Measurements from ENCODE around the gene TRPM3.

Gene TRPM3

DNA sequence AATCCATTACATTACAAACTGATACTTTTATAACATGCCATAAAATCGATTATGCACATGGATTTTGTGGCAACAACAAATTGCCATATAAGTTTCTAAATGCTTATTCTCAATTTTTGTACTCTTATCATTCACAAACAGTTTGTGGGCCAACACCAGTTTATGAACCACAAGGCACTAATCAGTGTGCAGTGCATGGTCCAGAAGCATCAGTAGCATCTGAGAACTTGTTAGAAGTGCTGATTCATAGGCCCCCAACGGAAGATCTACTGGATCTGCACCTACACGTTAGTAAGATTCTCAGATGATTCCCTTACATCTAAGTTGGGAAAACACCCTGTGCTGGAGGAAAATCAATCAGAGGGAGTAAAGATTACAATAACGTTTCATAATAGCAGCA is 242.8 kb downstream of the TRPM3 start:
- Histone ChIP-seq H3K9me3 (ENCODE audit: control insufficient read depth, insufficient read depth, low read length) (no peaks in the 10 kb centered on the region), H3K4me3 (ENCODE audit: low read depth, low read length) (no peak overlapping the region), H3K27me3 (ENCODE audit: control insufficient read depth, insufficient read depth, low read length) (no peaks in the 10 kb centered on the region), H3K36me3 (ENCODE audit: control insufficient read depth, insufficient read depth, low read length) (no peaks in the 10 kb centered on the region), H3K9ac (ENCODE audit: low read depth, low read length) (no peak overlapping the region), H3K4me1 (ENCODE audit: control insufficient read depth, insufficient read depth, low read length) (peaks cover 7% of the 10 kb centered on the region), H3K27ac (ENCODE audit: low read depth, low read length) (no peak overlapping the region)

DNA sequence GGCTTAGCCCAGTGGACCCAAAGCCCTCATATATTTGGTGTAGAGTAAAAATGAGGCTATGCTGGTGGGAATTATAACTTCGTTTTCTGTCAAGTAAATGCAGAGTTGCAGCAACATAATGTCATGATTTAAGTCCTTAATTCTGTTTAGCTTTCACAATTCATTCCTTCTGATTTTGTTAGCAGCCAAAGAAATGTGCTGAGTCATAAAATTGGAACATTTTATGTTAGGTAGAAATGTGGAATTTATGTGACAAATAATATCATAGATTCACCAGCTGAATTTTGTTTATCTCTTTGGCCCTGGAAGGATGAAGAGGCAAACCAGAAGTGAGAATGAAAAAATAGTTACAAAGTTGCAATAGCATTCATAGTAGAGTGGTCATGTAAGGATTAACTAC is 247.0 kb downstream of the TRPM3 start:
- Histone ChIP-seq H3K9ac (ENCODE audit: low read depth, low read length) (no peak overlapping the region), H3K27ac (ENCODE audit: low read depth, low read length) (no peak overlapping the region)

DNA sequence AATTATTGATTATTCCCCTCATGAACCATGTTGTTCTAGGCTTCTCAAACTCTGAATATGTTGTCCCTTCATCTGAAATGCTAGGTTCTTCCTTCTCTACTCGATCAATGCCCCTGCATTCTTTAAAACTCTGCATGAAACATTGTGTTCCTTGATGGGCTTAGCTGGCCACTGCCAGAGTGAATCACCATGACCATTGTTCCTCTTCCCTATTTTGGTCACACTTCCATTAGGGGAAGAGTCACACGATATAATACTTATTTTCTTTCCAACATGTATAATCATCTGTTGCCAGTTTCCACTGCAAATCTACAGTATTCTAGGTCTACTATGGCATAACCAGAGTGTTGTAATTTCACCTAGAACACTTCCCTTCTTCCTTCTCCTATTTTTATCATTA is 247.9 kb downstream of the TRPM3 start:
- no peak overlapping the region for H3K4me3 ChIP-seq (ENCODE audit: low read depth, low read length)
- no peaks in the 10 kb centered on the region for H3K4me1 ChIP-seq (ENCODE audit: control insufficient read depth, insufficient read depth, low read length)
- H3K36me3 ChIP-seq (ENCODE audit: control insufficient read depth, insufficient read depth, low read length), result no peaks in the 10 kb centered on the region
- no peak overlapping the region for H3K9ac ChIP-seq (ENCODE audit: low read depth, low read length)
- no peak overlapping the region for H3K27ac ChIP-seq (ENCODE audit: low read depth, low read length)
- H3K27me3 ChIP-seq (ENCODE audit: control insufficient read depth, insufficient read depth, low read length), result no peaks in the 10 kb centered on the region
- no peaks in the 10 kb centered on the region for H3K9me3 ChIP-seq (ENCODE audit: control insufficient read depth, insufficient read depth, low read length)

More for the DNA sequence above, 247.0 kb downstream of the TRPM3 start:
- H3K36me3 ChIP-seq (ENCODE audit: control insufficient read depth, insufficient read depth, low read length), result no peaks in the 10 kb centered on the region
- H3K4me1 ChIP-seq (ENCODE audit: control insufficient read depth, insufficient read depth, low read length), result no peaks in the 10 kb centered on the region
- H3K4me3 ChIP-seq (ENCODE audit: low read depth, low read length), result no peak overlapping the region
- no peaks in the 10 kb centered on the region for H3K9me3 ChIP-seq (ENCODE audit: control insufficient read depth, insufficient read depth, low read length)
- H3K27me3 ChIP-seq (ENCODE audit: control insufficient read depth, insufficient read depth, low read length), result no peaks in the 10 kb centered on the region

DNA sequence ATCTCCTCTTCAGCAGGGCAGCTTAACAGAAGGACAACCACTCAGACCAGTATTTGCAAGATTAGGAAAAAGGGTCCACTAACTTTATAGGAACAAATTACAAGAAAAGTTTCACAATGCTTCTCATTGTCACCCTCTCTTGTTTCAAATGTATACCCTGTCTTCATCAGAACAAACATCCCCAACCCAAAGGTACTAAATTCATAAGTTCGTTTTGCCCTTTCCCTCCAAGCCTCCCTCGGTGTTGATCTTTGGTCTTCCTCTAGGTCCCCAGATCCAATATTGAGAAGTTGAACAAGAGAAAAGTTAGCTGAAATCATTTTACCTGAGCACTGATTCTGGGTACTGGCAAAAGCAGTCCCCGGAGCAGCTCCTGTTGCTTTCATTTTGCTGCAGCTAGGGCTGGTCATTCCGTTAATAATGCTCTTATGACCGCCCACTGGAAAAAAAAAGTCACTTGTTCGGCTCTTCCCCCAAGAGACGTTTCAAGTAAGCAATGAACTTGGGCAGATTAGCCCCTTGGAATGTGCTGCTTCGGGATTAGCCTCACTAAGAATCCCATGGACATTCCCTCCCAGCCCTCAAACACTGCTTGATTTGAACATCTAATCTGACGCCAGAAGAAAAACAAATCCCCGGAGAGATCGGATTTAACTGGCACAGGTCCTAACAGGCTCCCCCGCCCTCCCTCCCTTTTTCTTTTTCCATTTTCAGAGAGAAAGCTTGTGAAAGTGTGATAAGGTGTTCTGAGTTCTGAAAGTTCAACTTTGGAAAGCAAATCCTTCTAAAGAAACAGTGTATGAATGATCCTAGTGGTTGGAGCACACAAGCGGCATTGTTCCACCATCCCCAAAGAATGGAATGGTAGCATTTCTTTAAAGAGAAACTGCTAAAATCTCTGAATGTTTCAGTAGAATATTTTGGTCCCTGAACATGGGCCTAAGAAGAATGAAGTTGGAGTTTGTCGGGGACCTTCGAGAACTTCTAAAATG is 252.5 kb downstream of the TRPM3 start:
- no peaks in the 10 kb centered on the region for H3K9me3 ChIP-seq (ENCODE audit: control insufficient read depth, insufficient read depth, low read length)
- H3K4me3 ChIP-seq (ENCODE audit: low read depth, low read length), result no peak overlapping the region
- no peak overlapping the region for H3K27ac ChIP-seq (ENCODE audit: low read depth, low read length)
- H3K36me3 ChIP-seq (ENCODE audit: control insufficient read depth, insufficient read depth, low read length), result no peaks in the 10 kb centered on the region
- H3K9ac ChIP-seq (ENCODE audit: low read depth, low read length), result no peak overlapping the region
- no peaks in the 10 kb centered on the region for H3K27me3 ChIP-seq (ENCODE audit: control insufficient read depth, insufficient read depth, low read length)
- H3K4me1 ChIP-seq (ENCODE audit: control insufficient read depth, insufficient read depth, low read length), result no peaks in the 10 kb centered on the region

DNA sequence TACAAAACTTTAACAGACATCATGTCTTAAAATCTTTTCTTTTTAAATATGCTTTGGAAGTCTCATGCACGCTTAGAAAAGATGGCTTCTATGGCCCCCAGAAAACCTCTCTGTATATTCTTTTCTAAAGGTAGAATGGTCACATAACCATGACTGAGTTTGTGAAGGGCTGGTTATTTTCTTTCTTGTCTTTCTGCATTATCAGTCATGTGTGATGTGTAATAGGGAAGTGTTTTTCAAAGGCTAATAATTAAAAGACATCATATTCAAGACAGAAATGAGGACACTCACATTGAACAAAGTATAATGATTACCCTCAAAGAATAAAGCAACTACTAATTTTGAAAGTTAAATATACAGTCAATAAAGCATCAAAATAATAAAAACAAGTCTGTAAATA is 253.4 kb downstream of the TRPM3 start:
- no peaks in the 10 kb centered on the region for H3K4me1 ChIP-seq (ENCODE audit: control insufficient read depth, insufficient read depth, low read length)
- no peak overlapping the region for H3K9ac ChIP-seq (ENCODE audit: low read depth, low read length)
- no peaks in the 10 kb centered on the region for H3K36me3 ChIP-seq (ENCODE audit: control insufficient read depth, insufficient read depth, low read length)
- H3K27me3 ChIP-seq (ENCODE audit: control insufficient read depth, insufficient read depth, low read length), result no peaks in the 10 kb centered on the region
- no peak overlapping the region for H3K27ac ChIP-seq (ENCODE audit: low read depth, low read length)
- no peak overlapping the region for H3K4me3 ChIP-seq (ENCODE audit: low read depth, low read length)
- H3K9me3 ChIP-seq (ENCODE audit: control insufficient read depth, insufficient read depth, low read length), result no peaks in the 10 kb centered on the region

DNA sequence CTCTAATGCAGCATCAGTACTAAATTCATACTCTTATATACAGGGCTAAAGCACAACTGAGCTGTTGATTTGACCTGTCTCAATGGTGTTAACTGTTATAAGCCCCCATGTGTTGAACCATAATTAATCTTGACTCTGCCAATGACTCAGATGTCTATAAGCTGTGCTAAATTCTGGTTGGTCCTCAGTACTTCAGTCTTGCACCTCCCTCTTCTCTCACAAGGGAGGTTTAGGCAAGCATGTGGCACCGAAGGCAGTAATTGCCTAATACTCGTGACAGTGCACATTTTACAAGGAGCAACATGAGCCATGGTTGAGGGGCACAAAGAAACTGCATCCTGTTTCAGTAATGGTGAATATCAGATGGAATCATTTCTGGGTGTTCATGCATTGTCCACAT is 255.9 kb downstream of the TRPM3 start:
- no peak overlapping the region for H3K9ac ChIP-seq (ENCODE audit: low read depth, low read length)
- no peak overlapping the region for H3K27ac ChIP-seq (ENCODE audit: low read depth, low read length)
- no peaks in the 10 kb centered on the region for H3K4me1 ChIP-seq (ENCODE audit: control insufficient read depth, insufficient read depth, low read length)
- no peak overlapping the region for H3K4me3 ChIP-seq (ENCODE audit: low read depth, low read length)
- no peaks in the 10 kb centered on the region for H3K9me3 ChIP-seq (ENCODE audit: control insufficient read depth, insufficient read depth, low read length)
- no peaks in the 10 kb centered on the region for H3K27me3 ChIP-seq (ENCODE audit: control insufficient read depth, insufficient read depth, low read length)
- no peaks in the 10 kb centered on the region for H3K36me3 ChIP-seq (ENCODE audit: control insufficient read depth, insufficient read depth, low read length)

DNA sequence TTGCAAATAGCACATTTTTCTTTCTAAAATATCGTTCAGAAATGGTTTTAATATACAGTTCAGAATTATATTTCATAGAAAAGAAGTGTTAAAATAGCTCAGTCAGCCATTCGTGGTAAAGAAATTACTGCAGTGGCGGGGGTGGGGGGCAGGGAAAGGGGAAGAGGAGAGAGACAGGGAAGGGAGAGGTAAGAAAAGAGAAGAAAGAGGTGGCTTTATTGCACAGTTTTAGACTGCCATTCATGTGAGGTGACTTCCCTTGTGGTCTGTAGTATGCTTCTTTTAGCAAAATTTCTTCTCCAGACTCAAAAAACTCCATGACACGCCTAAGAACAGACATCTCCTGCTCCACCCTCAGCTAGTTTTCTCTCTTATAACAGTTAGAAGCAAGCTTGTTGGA is 259.6 kb downstream of the TRPM3 start:
- H3K9ac ChIP-seq (ENCODE audit: low read depth, low read length), result no peak overlapping the region
- no peak overlapping the region for H3K27ac ChIP-seq (ENCODE audit: low read depth, low read length)
- no peaks in the 10 kb centered on the region for H3K36me3 ChIP-seq (ENCODE audit: control insufficient read depth, insufficient read depth, low read length)
- H3K27me3 ChIP-seq (ENCODE audit: control insufficient read depth, insufficient read depth, low read length), result no peaks in the 10 kb centered on the region
- H3K4me1 ChIP-seq (ENCODE audit: control insufficient read depth, insufficient read depth, low read length), result no peaks in the 10 kb centered on the region
- H3K4me3 ChIP-seq (ENCODE audit: low read depth, low read length), result no peak overlapping the region
- no peaks in the 10 kb centered on the region for H3K9me3 ChIP-seq (ENCODE audit: control insufficient read depth, insufficient read depth, low read length)

DNA sequence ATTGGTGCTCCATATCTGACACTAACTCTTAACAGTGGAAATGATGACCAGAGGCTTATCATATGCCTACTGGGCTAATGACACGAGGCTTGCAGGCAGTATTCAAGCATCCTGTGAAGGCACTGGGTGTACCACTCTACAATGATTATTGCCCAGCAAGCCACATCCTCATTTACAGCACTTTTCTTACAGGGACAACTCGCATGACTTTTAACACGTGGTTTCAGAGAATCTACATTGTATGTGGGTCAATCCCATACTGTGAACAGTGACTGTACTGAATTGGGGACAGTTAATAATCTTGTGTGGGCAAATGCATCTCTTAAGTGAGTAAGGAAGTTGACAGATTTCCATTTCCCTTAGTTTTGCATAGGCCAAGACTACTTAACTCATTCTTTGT is 260.0 kb downstream of the TRPM3 start:
- Histone ChIP-seq H3K4me3 (ENCODE audit: low read depth, low read length) (no peak overlapping the region), H3K4me1 (ENCODE audit: control insufficient read depth, insufficient read depth, low read length) (no peaks in the 10 kb centered on the region), H3K9me3 (ENCODE audit: control insufficient read depth, insufficient read depth, low read length) (no peaks in the 10 kb centered on the region), H3K9ac (ENCODE audit: low read depth, low read length) (no peak overlapping the region), H3K27ac (ENCODE audit: low read depth, low read length) (no peak overlapping the region), H3K27me3 (ENCODE audit: control insufficient read depth, insufficient read depth, low read length) (no peaks in the 10 kb centered on the region), H3K36me3 (ENCODE audit: control insufficient read depth, insufficient read depth, low read length) (no peaks in the 10 kb centered on the region)

DNA sequence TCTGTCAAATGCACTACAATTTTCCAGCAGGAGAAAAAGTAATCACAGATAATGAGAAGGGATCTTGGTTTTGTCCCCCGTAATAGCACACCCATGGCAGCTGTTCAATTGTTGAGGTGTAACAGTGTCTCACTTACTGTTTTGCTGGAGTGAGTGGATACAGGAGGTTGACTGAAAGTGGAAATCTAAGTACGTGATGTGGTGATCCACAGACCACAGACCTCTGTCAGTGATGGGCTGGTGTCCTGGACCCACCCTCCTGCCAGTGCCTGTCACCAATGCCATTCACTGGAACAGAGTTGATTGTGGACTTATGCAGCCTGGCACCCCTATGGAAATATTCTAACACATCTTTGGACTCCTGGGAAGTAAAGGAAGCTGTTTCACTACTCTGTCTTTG is 261.7 kb downstream of the TRPM3 start:
- Histone ChIP-seq H3K4me3 (ENCODE audit: low read depth, low read length) (no peak overlapping the region), H3K4me1 (ENCODE audit: control insufficient read depth, insufficient read depth, low read length) (peaks cover 9% of the 10 kb centered on the region), H3K36me3 (ENCODE audit: control insufficient read depth, insufficient read depth, low read length) (no peaks in the 10 kb centered on the region), H3K27me3 (ENCODE audit: control insufficient read depth, insufficient read depth, low read length) (no peaks in the 10 kb centered on the region), H3K9me3 (ENCODE audit: control insufficient read depth, insufficient read depth, low read length) (no peaks in the 10 kb centered on the region), H3K27ac (ENCODE audit: low read depth, low read length) (no peak overlapping the region), H3K9ac (ENCODE audit: low read depth, low read length) (no peak overlapping the region)

DNA sequence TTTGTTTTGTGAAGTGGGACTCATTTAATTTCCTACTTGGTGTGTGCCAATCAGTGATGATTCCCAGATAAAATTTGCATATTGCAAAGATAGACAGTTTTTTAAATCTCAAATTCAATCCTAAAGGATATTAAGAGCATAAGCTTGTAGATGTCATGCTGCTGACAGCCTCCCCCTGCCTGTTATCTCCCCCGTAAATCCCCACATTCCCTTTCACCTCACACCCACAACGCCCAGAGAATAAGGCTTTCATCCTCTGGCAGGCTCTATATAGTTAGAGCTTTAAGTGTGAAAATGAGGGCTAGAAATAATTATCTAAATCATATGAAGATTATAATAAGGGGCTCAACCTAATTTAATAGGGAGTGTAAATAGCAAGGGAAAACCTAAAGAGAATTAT is 265.0 kb downstream of the TRPM3 start:
- H3K9ac ChIP-seq (ENCODE audit: low read depth, low read length), result no peak overlapping the region
- no peak overlapping the region for H3K27ac ChIP-seq (ENCODE audit: low read depth, low read length)
- no peak overlapping the region for H3K4me3 ChIP-seq (ENCODE audit: low read depth, low read length)
- H3K4me1 ChIP-seq (ENCODE audit: control insufficient read depth, insufficient read depth, low read length), result peaks cover 19% of the 10 kb centered on the region
- H3K36me3 ChIP-seq (ENCODE audit: control insufficient read depth, insufficient read depth, low read length), result no peaks in the 10 kb centered on the region
- no peaks in the 10 kb centered on the region for H3K27me3 ChIP-seq (ENCODE audit: control insufficient read depth, insufficient read depth, low read length)
- no peaks in the 10 kb centered on the region for H3K9me3 ChIP-seq (ENCODE audit: control insufficient read depth, insufficient read depth, low read length)

DNA sequence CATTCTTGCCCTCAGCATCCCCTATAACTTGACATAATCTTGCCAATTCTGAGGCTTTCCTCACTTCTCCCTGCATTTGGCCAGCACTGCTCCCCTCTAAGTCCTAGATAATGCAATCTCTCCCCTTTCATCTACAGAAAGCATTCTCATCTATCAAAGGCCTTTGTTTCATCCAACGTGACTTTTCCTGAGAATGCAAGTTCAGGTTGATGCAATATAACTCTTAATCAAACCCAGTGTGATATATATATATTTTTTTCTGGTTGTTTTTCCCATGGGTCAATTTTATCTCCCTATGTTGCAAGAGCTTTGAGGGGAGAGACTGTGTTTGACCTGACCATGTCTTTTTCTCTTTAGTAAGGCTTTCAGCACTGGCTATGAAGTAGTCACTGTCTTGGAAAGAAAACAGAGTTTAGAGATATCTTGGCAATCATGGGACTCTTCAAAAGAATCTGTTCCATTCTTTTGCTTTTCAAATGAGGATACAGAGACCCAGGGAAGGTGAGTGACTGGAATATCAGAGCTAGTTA is 268.6 kb downstream of the TRPM3 start:
- H3K27ac ChIP-seq (ENCODE audit: low read depth, low read length), result no peak overlapping the region
- H3K27me3 ChIP-seq (ENCODE audit: control insufficient read depth, insufficient read depth, low read length), result no peaks in the 10 kb centered on the region
- H3K4me1 ChIP-seq (ENCODE audit: control insufficient read depth, insufficient read depth, low read length), result peaks cover 19% of the 10 kb centered on the region
- H3K36me3 ChIP-seq (ENCODE audit: control insufficient read depth, insufficient read depth, low read length), result no peaks in the 10 kb centered on the region
- no peak overlapping the region for H3K9ac ChIP-seq (ENCODE audit: low read depth, low read length)
- H3K9me3 ChIP-seq (ENCODE audit: control insufficient read depth, insufficient read depth, low read length), result no peaks in the 10 kb centered on the region
- H3K4me3 ChIP-seq (ENCODE audit: low read depth, low read length), result no peak overlapping the region

All from HUES48 (cell line).